Measurements from ENCODE around the gene TMEM267. TPM values are rescaled to one million over a fixed set of nuclear protein-coding genes. Genes with fewer than 3 reads are reported as not detected.

Gene TMEM267
- total and polyA plus RNA-seq, 2 of the 8 experiments (the other 6 are each of a cell fraction or from before 2014, with no cell fraction given) = 4.8 to 6.2 TPM

GRCh38 chr5:43530648-43531047, 47.0 kb upstream of the TMEM267 start (continued):
- TF ChIP-seq EP300 (IDR thresholded peaks at IDR 0.05; ENCODE audit: borderline replicate concordance in 1 of 2, low read depth in 2 of 2, low read length in 2 of 2) = no peak
- TF ChIP-seq SAP30 (IDR thresholded peaks at IDR 0.05; ENCODE audit: insufficient read depth, insufficient replicate concordance, low read length) = no peak
- no peak for TF ChIP-seq NANOG (IDR thresholded peaks at IDR 0.05; ENCODE audit: insufficient read depth, low read depth, low read length, poor library complexity, severe bottlenecking)
- no peak for TF ChIP-seq SIN3A (conservative IDR thresholded peaks at IDR 0.05 in 1 of 2, IDR thresholded peaks at IDR 0.05 in 1 of 2; ENCODE audit: low read depth in 1 of 2, low read length in 2 of 2)
- TF ChIP-seq MAX (IDR thresholded peaks at IDR 0.05) = no peak

All from H1 (cell line).